D341Med (cell line): ENCODE results near the gene TJAP1.
A peak's percentile ranks its signal among the peaks of the same experiment; 100 is the strongest.
"Not testable (repeated sequence)": the region's sequence is repeated elsewhere in the genome, so short reads cannot be mapped to it uniquely, and the experiment has no call there.

ENCODE experiments used
- DNase-seq: peaks from one replicate; pipeline ENCODE4 v3.0.0; 2012; ENCODE audit warnings: low spot score

The TJAP1 gene

GRCh38 chr6:43488667-43489276 is 11.4 kb downstream of the TJAP1 start:
- no peak for DNase-seq

GRCh38 chr6:43489277-43490072 is 12.1 kb downstream of the TJAP1 start:
- no peak for DNase-seq

GRCh38 chr6:43490523-43490939 is 13.2 kb downstream of the TJAP1 start:
- DNase-seq, result no peak

- DNase-seq, result no peak
Observed at GRCh38 chr6:43491750-43492661, 14.6 kb downstream of the TJAP1 start.

GRCh38 chr6:43492673-43493072 is 15.3 kb downstream of the TJAP1 start:
- DNase-seq, result no peak

GRCh38 chr6:43493230-43493629 is 15.9 kb downstream of the TJAP1 start:
- no peak for DNase-seq

- no peak for DNase-seq
Observed at GRCh38 chr6:43493833-43494232, 16.5 kb downstream of the TJAP1 start.

- DNase-seq, result no peak
Observed at GRCh38 chr6:43494321-43494720, 17.0 kb downstream of the TJAP1 start.

- no peak for DNase-seq
Observed at GRCh38 chr6:43494766-43495165, 17.4 kb downstream of the TJAP1 start.

GRCh38 chr6:43495409-43495941 is 18.1 kb downstream of the TJAP1 start:
- DNase-seq, result no peak

- DNase-seq, result peak; percentile 69
Observed at GRCh38 chr6:43496370-43497128, 19.2 kb downstream of the TJAP1 start.

- DNase-seq, result no peak
Observed at GRCh38 chr6:43497129-43497396, 19.7 kb downstream of the TJAP1 start.

- DNase-seq, result no peak
Observed at GRCh38 chr6:43497689-43498088, 20.3 kb downstream of the TJAP1 start.

GRCh38 chr6:43498291-43498690 is 20.9 kb downstream of the TJAP1 start:
- DNase-seq, result not testable (repeated sequence)

- no peak for DNase-seq
Observed at GRCh38 chr6:43499028-43499815, 21.9 kb downstream of the TJAP1 start.

GRCh38 chr6:43500921-43501320 is 23.6 kb downstream of the TJAP1 start:
- no peak for DNase-seq

- no peak for DNase-seq
Observed at GRCh38 chr6:43502666-43503065, 25.3 kb downstream of the TJAP1 start.

GRCh38 chr6:43503443-43503842 is 26.1 kb downstream of the TJAP1 start:
- no peak for DNase-seq

GRCh38 chr6:43504756-43505593 is 27.6 kb downstream of the TJAP1 start:
- DNase-seq, result no peak

- DNase-seq, result no peak
Observed at GRCh38 chr6:43505718-43506117, 28.3 kb downstream of the TJAP1 start.
